GM18861 (cell line): Measurements from ENCODE around the gene FHIT.
"Not testable (repeated sequence)": the region's sequence is repeated elsewhere in the genome, so short reads cannot be mapped to it uniquely, and the experiment has no call there.

Experiments
- ATAC-seq: cut with Tn5 transposase; IDR thresholded peaks from one replicate; pipeline ENCODE4 v1.9.1; 2021; ENCODE audit not compliant: unreplicated experiment

Gene FHIT

GRCh38 chr3:61227799-61228198, 23.5 kb downstream of the FHIT start:
- no peak for ATAC-seq

GRCh38 chr3:61226166-61226686, 25.0 kb downstream of the FHIT start:
- no peak for ATAC-seq

- ATAC-seq, result no peak
Measured at GRCh38 chr3:61224823-61225222, 26.4 kb downstream of the FHIT start.

GRCh38 chr3:61223451-61223850, 27.8 kb downstream of the FHIT start:
- no peak for ATAC-seq

GRCh38 chr3:61222467-61222866, 28.8 kb downstream of the FHIT start:
- no peak for ATAC-seq

- ATAC-seq, result no peak
Measured at GRCh38 chr3:61221759-61222362, 29.4 kb downstream of the FHIT start.

GRCh38 chr3:61218504-61218903, 32.7 kb downstream of the FHIT start:
- ATAC-seq, result no peak

- ATAC-seq, result not testable (repeated sequence)
Measured at GRCh38 chr3:61216171-61216570, 35.1 kb downstream of the FHIT start.

GRCh38 chr3:61202086-61202485, 49.2 kb downstream of the FHIT start:
- ATAC-seq, result no peak

GRCh38 chr3:61201071-61201470, 50.2 kb downstream of the FHIT start:
- no peak for ATAC-seq

- no peak for ATAC-seq
Measured at GRCh38 chr3:61200270-61200669, 51.0 kb downstream of the FHIT start.

- ATAC-seq, result no peak
Measured at GRCh38 chr3:61199843-61200242, 51.4 kb downstream of the FHIT start.

GRCh38 chr3:61194892-61195538, 56.2 kb downstream of the FHIT start:
- ATAC-seq, result no peak

- no peak for ATAC-seq
Measured at GRCh38 chr3:61192222-61192621, 59.0 kb downstream of the FHIT start.

- not testable (repeated sequence) for ATAC-seq
Measured at GRCh38 chr3:61190205-61190604, 61.0 kb downstream of the FHIT start.

GRCh38 chr3:61186030-61186429, 65.2 kb downstream of the FHIT start:
- ATAC-seq, result no peak

- no peak for ATAC-seq
Measured at GRCh38 chr3:61184956-61185355, 66.3 kb downstream of the FHIT start.

- peak; percentile 33 for ATAC-seq
Measured at GRCh38 chr3:61182662-61183061, 68.6 kb downstream of the FHIT start.

- ATAC-seq, result peak; percentile 99
Measured at GRCh38 chr3:61181874-61182273, 69.4 kb downstream of the FHIT start.

- ATAC-seq, result no peak
Measured at GRCh38 chr3:61180206-61180605, 71.0 kb downstream of the FHIT start.

GRCh38 chr3:61178167-61178566, 73.1 kb downstream of the FHIT start:
- ATAC-seq, result no peak

GRCh38 chr3:61177450-61177849, 73.8 kb downstream of the FHIT start:
- ATAC-seq, result no peak

- ATAC-seq, result no peak
Measured at GRCh38 chr3:61173676-61174075, 77.6 kb downstream of the FHIT start.
